Cardiac muscle cell (in vitro differentiated cells and primary cell): Measurements from ENCODE around the gene ARHGAP33. TPM values are rescaled to one million over a fixed set of nuclear protein-coding genes. Genes with fewer than 3 reads are reported as not detected.
"Not testable (repeated sequence)": the region's sequence is repeated elsewhere in the genome, so short reads cannot be mapped to it uniquely, and the experiment has no call there.

Source experiments
- DNase-seq, 2 donors: peaks; one replicate each; pipeline versions ENCODE4 v3.0.0 to v3.0.0-alpha.2; 2010 to 2017; ENCODE audit warnings: low read depth in 1 of 2, low spot score in 1 of 2
- H3K27ac ChIP-seq: fragments of 200-600 bp; sonication (generic); 2 replicates; pipeline ENCODE4 v1.5.1; 2016
- H3K27me3 ChIP-seq: fragments of 200-600 bp; sonication (generic); 2 replicates; pipeline ENCODE4 v1.6.0; 2016; ENCODE audit warnings: control low read depth
- H3K36me3 ChIP-seq: fragments of 200-600 bp; sonication (generic); 2 replicates; pipeline ENCODE4 v1.5.1; 2016; ENCODE audit warnings: control low read depth
- H3K4me1 ChIP-seq: fragments of 200-600 bp; sonication (generic); 2 replicates; pipeline ENCODE4 v1.8.1; 2017; ENCODE audit warnings: low read depth, mild to moderate bottlenecking, mixed run types
- H3K4me3 ChIP-seq: fragments of 200-600 bp; sonication (generic); 2 replicates; pipeline ENCODE4 v1.5.1; 2016; ENCODE audit warnings: mild to moderate bottlenecking
- H3K9me3 ChIP-seq: fragments of 200-600 bp; sonication (generic); 2 replicates; pipeline ENCODE4 v1.5.1; 2017; ENCODE audit warnings: low read depth, mild to moderate bottlenecking, control low read depth
- CTCF ChIP-seq: IDR thresholded peaks from 2 replicates; pipeline ENCODE4 v1.5.1; 2012; ENCODE audit warnings: low read depth, mild to moderate bottlenecking, low read length
- polyA plus RNA-seq: library from polyadenylated mRNA; unstranded; fragments of >200 nt; fragmentation: Nextera tagmentation; extraction: Ambion mirVana; gene quantifications from 2 replicates; pipeline ENCODE4 v1.2.1, GENCODE V29; 2016
- total RNA-seq: library from RNA; depleted of rRNA; stranded (reverse); fragments of >200 nt; gene quantifications from 2 replicates; pipeline ENCODE4 v1.2.3, GENCODE V29; 2016

ARHGAP33 gene
- total and polyA plus RNA-seq, 2 experiments from 2014 or later, result 16.1 to 47.4 TPM

GRCh38 chr19:35832054-35832453 is 56.7 kb downstream of the ARHGAP33 start:
- H3K9me3 ChIP-seq, result no peaks in the 10 kb centered on the region
- H3K4me3 ChIP-seq, result no peak overlapping the region
- TF ChIP-seq CTCF, result no peak
- H3K27ac ChIP-seq, result no peak overlapping the region
- DNase-seq, result no peak
- no peaks in the 10 kb centered on the region for H3K4me1 ChIP-seq
- H3K36me3 ChIP-seq, result no peaks in the 10 kb centered on the region
- H3K27me3 ChIP-seq, result peaks cover 23% of the 10 kb centered on the region

- no peak for TF ChIP-seq CTCF
- DNase-seq, result no peak
- H3K4me1 ChIP-seq, result no peaks in the 10 kb centered on the region
These were observed 58.6 kb downstream of the ARHGAP33 start for GRCh38 chr19:35833972-35834371.

GRCh38 chr19:35836096-35836495 is 60.7 kb downstream of the ARHGAP33 start:
- H3K27ac ChIP-seq, H3K4me1 ChIP-seq, DNase-seq, H3K4me3 ChIP-seq, H3K36me3 ChIP-seq, H3K9me3 ChIP-seq: not testable (repeated sequence)
- H3K27me3 ChIP-seq, result peaks cover 30% of the 10 kb centered on the region

More at GRCh38 chr19:35833972-35834371, 58.6 kb downstream of the ARHGAP33 start:
- H3K4me3 ChIP-seq, result no peak overlapping the region
- no peak overlapping the region for H3K27ac ChIP-seq
- peaks cover 28% of the 10 kb centered on the region for H3K27me3 ChIP-seq
- H3K36me3 ChIP-seq, result no peaks in the 10 kb centered on the region
- no peaks in the 10 kb centered on the region for H3K9me3 ChIP-seq

Other genes with a start within 250 kb of the ARHGAP33 start
- gene SBSN, start 247.3 kb upstream of the ARHGAP33 start, total RNA-seq, result 0.15 TPM in 1 of 2 replicates, not detected in the other
- gene SBSN, start 247.3 kb upstream of the ARHGAP33 start, polyA plus RNA-seq, result not detected in 2 replicates
- gene GAPDHS, start 242.1 kb upstream of the ARHGAP33 start, total RNA-seq, result 0.46 TPM in 1 of 2 replicates, not detected in the other
- gene GAPDHS, start 242.1 kb upstream of the ARHGAP33 start, polyA plus RNA-seq, result not detected in 2 replicates
- gene TMEM147, start 229.9 kb upstream of the ARHGAP33 start, total RNA-seq, result 95.9 and 149 TPM in 2 replicates
- 186 and 260 TPM in 2 replicates for gene TMEM147, start 229.9 kb upstream of the ARHGAP33 start, polyA plus RNA-seq
- 0.74 TPM in 1 of 2 replicates, not detected in the other for gene ATP4A, start 211.9 kb upstream of the ARHGAP33 start, total RNA-seq
- gene ATP4A, start 211.9 kb upstream of the ARHGAP33 start, polyA plus RNA-seq, result 0.10 TPM in 1 of 2 replicates, not detected in the other
- gene PMIS2, start 189.4 kb upstream of the ARHGAP33 start, total RNA-seq, result not detected in 2 replicates
- not detected in 2 replicates for gene PMIS2, start 189.4 kb upstream of the ARHGAP33 start, polyA plus RNA-seq
- 17.2 and 20.5 TPM in 2 replicates for gene HAUS5, start 162.8 kb upstream of the ARHGAP33 start, total RNA-seq
- 25.5 and 29.6 TPM in 2 replicates for gene HAUS5, start 162.8 kb upstream of the ARHGAP33 start, polyA plus RNA-seq
- 128 and 146 TPM in 2 replicates for gene RBM42, start 146.5 kb upstream of the ARHGAP33 start, total RNA-seq
- 161 and 170 TPM in 2 replicates for gene RBM42, start 146.5 kb upstream of the ARHGAP33 start, polyA plus RNA-seq
- gene ETV2, start 133.8 kb upstream of the ARHGAP33 start, total RNA-seq, result 1.1 and 3.1 TPM in 2 replicates
- 3.1 and 4.0 TPM in 2 replicates for gene ETV2, start 133.8 kb upstream of the ARHGAP33 start, polyA plus RNA-seq
- 817 and 1,352 TPM in 2 replicates for gene COX6B1, start 127.2 kb upstream of the ARHGAP33 start, total RNA-seq
- 1,159 and 1,609 TPM in 2 replicates for gene COX6B1, start 127.2 kb upstream of the ARHGAP33 start, polyA plus RNA-seq
- 1.2 TPM in 1 of 2 replicates, not detected in the other for gene UPK1A, start 109.0 kb upstream of the ARHGAP33 start, total RNA-seq
- 0.67 and 1.4 TPM in 2 replicates for gene UPK1A, start 109.0 kb upstream of the ARHGAP33 start, polyA plus RNA-seq
- not detected in 2 replicates for gene ZBTB32, start 71.0 kb upstream of the ARHGAP33 start, total RNA-seq
- gene ZBTB32, start 71.0 kb upstream of the ARHGAP33 start, polyA plus RNA-seq, result 0.53 and 0.59 TPM in 2 replicates
- 18.2 and 38.1 TPM in 2 replicates for gene KMT2B, start 57.6 kb upstream of the ARHGAP33 start, total RNA-seq
- gene KMT2B, start 57.6 kb upstream of the ARHGAP33 start, polyA plus RNA-seq, result 8.9 and 11.9 TPM in 2 replicates
- gene IGFLR1, start 33.1 kb upstream of the ARHGAP33 start, total RNA-seq, result 1.5 and 2.6 TPM in 2 replicates
- 2.4 and 5.5 TPM in 2 replicates for gene IGFLR1, start 33.1 kb upstream of the ARHGAP33 start, polyA plus RNA-seq
- 30.3 and 40.2 TPM in 2 replicates for gene U2AF1L4, start 30.1 kb upstream of the ARHGAP33 start, total RNA-seq
- gene U2AF1L4, start 30.1 kb upstream of the ARHGAP33 start, polyA plus RNA-seq, result 45.5 and 61.7 TPM in 2 replicates
- 43.7 and 65.4 TPM in 2 replicates for gene PSENEN, start 29.9 kb upstream of the ARHGAP33 start, total RNA-seq
- gene PSENEN, start 29.9 kb upstream of the ARHGAP33 start, polyA plus RNA-seq, result 158 and 173 TPM in 2 replicates
- 16.0 and 16.8 TPM in 2 replicates for gene LIN37, start 27.0 kb upstream of the ARHGAP33 start, total RNA-seq
- 11.4 and 16.3 TPM in 2 replicates for gene LIN37, start 27.0 kb upstream of the ARHGAP33 start, polyA plus RNA-seq
- gene HSPB6, start 18.5 kb upstream of the ARHGAP33 start, total RNA-seq, result 0.51 and 2.5 TPM in 2 replicates
- gene HSPB6, start 18.5 kb upstream of the ARHGAP33 start, polyA plus RNA-seq, result 0.76 and 2.6 TPM in 2 replicates
- gene PROSER3, start 17.4 kb upstream of the ARHGAP33 start, total RNA-seq, result 14.8 and 16.3 TPM in 2 replicates
- 28.9 and 35.7 TPM in 2 replicates for gene PROSER3, start 17.4 kb upstream of the ARHGAP33 start, polyA plus RNA-seq
- 0.09 TPM in 1 of 2 replicates, not detected in the other for gene PRODH2, start 37.3 kb downstream of the ARHGAP33 start, total RNA-seq
- not detected in 2 replicates for gene PRODH2, start 37.3 kb downstream of the ARHGAP33 start, polyA plus RNA-seq
- gene NPHS1, start 76.9 kb downstream of the ARHGAP33 start, total RNA-seq, result 1.1 and 1.3 TPM in 2 replicates
- gene NPHS1, start 76.9 kb downstream of the ARHGAP33 start, polyA plus RNA-seq, result 0.37 TPM in 1 of 2 replicates, not detected in the other
- gene KIRREL2, start 81.3 kb downstream of the ARHGAP33 start, total RNA-seq, result 3.5 and 4.2 TPM in 2 replicates
- 3.2 and 3.7 TPM in 2 replicates for gene KIRREL2, start 81.3 kb downstream of the ARHGAP33 start, polyA plus RNA-seq
- gene APLP1, start 93.0 kb downstream of the ARHGAP33 start, total RNA-seq, result 126 and 134 TPM in 2 replicates
- 117 and 157 TPM in 2 replicates for gene APLP1, start 93.0 kb downstream of the ARHGAP33 start, polyA plus RNA-seq
- gene NFKBID, start 125.0 kb downstream of the ARHGAP33 start, total RNA-seq, result 3.7 and 5.1 TPM in 2 replicates
- 6.4 and 8.5 TPM in 2 replicates for gene NFKBID, start 125.0 kb downstream of the ARHGAP33 start, polyA plus RNA-seq
- 2.5 TPM in 1 of 2 replicates, not detected in the other for gene HCST, start 127.0 kb downstream of the ARHGAP33 start, total RNA-seq
- gene HCST, start 127.0 kb downstream of the ARHGAP33 start, polyA plus RNA-seq, result 2.1 and 2.4 TPM in 2 replicates
- 2.9 TPM in 1 of 2 replicates, not detected in the other for gene TYROBP, start 132.7 kb downstream of the ARHGAP33 start, total RNA-seq
- 0.79 TPM in 1 of 2 replicates, not detected in the other for gene TYROBP, start 132.7 kb downstream of the ARHGAP33 start, polyA plus RNA-seq
- gene LRFN3, start 160.8 kb downstream of the ARHGAP33 start, total RNA-seq, result 13.4 and 14.3 TPM in 2 replicates
- gene LRFN3, start 160.8 kb downstream of the ARHGAP33 start, polyA plus RNA-seq, result 10.3 and 16.0 TPM in 2 replicates
- gene SDHAF1, start 219.6 kb downstream of the ARHGAP33 start, total RNA-seq, result 49.6 and 58.0 TPM in 2 replicates
- gene SDHAF1, start 219.6 kb downstream of the ARHGAP33 start, polyA plus RNA-seq, result 31.9 and 36.2 TPM in 2 replicates
- 6.2 and 6.3 TPM in 2 replicates for gene SYNE4, start 233.2 kb downstream of the ARHGAP33 start, total RNA-seq
- 8.7 and 11.4 TPM in 2 replicates for gene SYNE4, start 233.2 kb downstream of the ARHGAP33 start, polyA plus RNA-seq
- gene ALKBH6, start 238.6 kb downstream of the ARHGAP33 start, total RNA-seq, result 52.2 and 79.0 TPM in 2 replicates
- 39.6 and 66.9 TPM in 2 replicates for gene ALKBH6, start 238.6 kb downstream of the ARHGAP33 start, polyA plus RNA-seq